ENCODE results near the gene CEP112. TPM values are rescaled to one million over a fixed set of nuclear protein-coding genes. Genes with fewer than 3 reads are reported as not detected.

CEP112 gene
- total RNA-seq, 1 experiment from 2014 or later = 2.0 TPM

- Histone ChIP-seq H3K36me3 (replicated peaks; ENCODE audit: control insufficient read depth, insufficient read depth, low read length) (no peaks in the 10 kb centered on the region), H3K4me3 (ENCODE audit: insufficient read depth, low read depth, low read length) (no peak overlapping the region), H3K27me3 (ENCODE audit: control insufficient read depth, insufficient read depth, low read length) (no peaks in the 10 kb centered on the region)
- DNase-seq = no peak
Measured at GRCh38 chr17:65780111-65780510, 411.8 kb downstream of the CEP112 start.

- no peaks in the 10 kb centered on the region for H3K36me3 ChIP-seq (replicated peaks; ENCODE audit: control insufficient read depth, insufficient read depth, low read length)
- no peak for DNase-seq
Measured at GRCh38 chr17:65776890-65777289, 415.0 kb downstream of the CEP112 start.

GRCh38 chr17:65774787-65775186 lies 417.1 kb downstream of the CEP112 start:
- DNase-seq = no peak
- no peak overlapping the region for H3K4me3 ChIP-seq (ENCODE audit: insufficient read depth, low read depth, low read length)
- H3K27me3 ChIP-seq (ENCODE audit: control insufficient read depth, insufficient read depth, low read length) = no peaks in the 10 kb centered on the region
- H3K36me3 ChIP-seq (replicated peaks; ENCODE audit: control insufficient read depth, insufficient read depth, low read length) = no peaks in the 10 kb centered on the region

More at GRCh38 chr17:65776890-65777289, 415.0 kb downstream of the CEP112 start:
- Histone ChIP-seq H3K4me3 (ENCODE audit: insufficient read depth, low read depth, low read length) (no peak overlapping the region), H3K27me3 (ENCODE audit: control insufficient read depth, insufficient read depth, low read length) (no peaks in the 10 kb centered on the region)

- H3K36me3 ChIP-seq (replicated peaks; ENCODE audit: control insufficient read depth, insufficient read depth, low read length) = no peaks in the 10 kb centered on the region
Measured at GRCh38 chr17:65772989-65773388, 418.9 kb downstream of the CEP112 start.

GRCh38 chr17:65771704-65772103 lies 420.2 kb downstream of the CEP112 start:
- H3K36me3 ChIP-seq (replicated peaks; ENCODE audit: control insufficient read depth, insufficient read depth, low read length) = no peaks in the 10 kb centered on the region
- no peak for DNase-seq
- no peak overlapping the region for H3K4me3 ChIP-seq (ENCODE audit: insufficient read depth, low read depth, low read length)
- no peaks in the 10 kb centered on the region for H3K27me3 ChIP-seq (ENCODE audit: control insufficient read depth, insufficient read depth, low read length)

More at GRCh38 chr17:65772989-65773388, 418.9 kb downstream of the CEP112 start:
- H3K27me3 ChIP-seq (ENCODE audit: control insufficient read depth, insufficient read depth, low read length) = no peaks in the 10 kb centered on the region
- DNase-seq = no peak
- no peak overlapping the region for H3K4me3 ChIP-seq (ENCODE audit: insufficient read depth, low read depth, low read length)

- Histone ChIP-seq H3K36me3 (replicated peaks; ENCODE audit: control insufficient read depth, insufficient read depth, low read length) (no peaks in the 10 kb centered on the region), H3K4me3 (ENCODE audit: insufficient read depth, low read depth, low read length) (no peak overlapping the region), H3K27me3 (ENCODE audit: control insufficient read depth, insufficient read depth, low read length) (no peaks in the 10 kb centered on the region)
- no peak for DNase-seq
Measured at GRCh38 chr17:65763786-65764185, 428.1 kb downstream of the CEP112 start.

- no peaks in the 10 kb centered on the region for H3K36me3 ChIP-seq (replicated peaks; ENCODE audit: control insufficient read depth, insufficient read depth, low read length)
- no peak for DNase-seq
- H3K27me3 ChIP-seq (ENCODE audit: control insufficient read depth, insufficient read depth, low read length) = no peaks in the 10 kb centered on the region
- H3K4me3 ChIP-seq (ENCODE audit: insufficient read depth, low read depth, low read length) = no peak overlapping the region
Measured at GRCh38 chr17:65762973-65763372, 429.0 kb downstream of the CEP112 start.

- no peak overlapping the region for H3K4me3 ChIP-seq (ENCODE audit: insufficient read depth, low read depth, low read length)
- no peaks in the 10 kb centered on the region for H3K36me3 ChIP-seq (replicated peaks; ENCODE audit: control insufficient read depth, insufficient read depth, low read length)
- no peak for DNase-seq
- no peaks in the 10 kb centered on the region for H3K27me3 ChIP-seq (ENCODE audit: control insufficient read depth, insufficient read depth, low read length)
Measured at GRCh38 chr17:65759532-65759931, 432.4 kb downstream of the CEP112 start.

- DNase-seq = no peak
- H3K27me3 ChIP-seq (ENCODE audit: control insufficient read depth, insufficient read depth, low read length) = no peaks in the 10 kb centered on the region
- H3K4me3 ChIP-seq (ENCODE audit: insufficient read depth, low read depth, low read length) = no peak overlapping the region
- no peaks in the 10 kb centered on the region for H3K36me3 ChIP-seq (replicated peaks; ENCODE audit: control insufficient read depth, insufficient read depth, low read length)
Measured at GRCh38 chr17:65756760-65757159, 435.2 kb downstream of the CEP112 start.

- Histone ChIP-seq H3K27me3 (ENCODE audit: control insufficient read depth, insufficient read depth, low read length) (no peaks in the 10 kb centered on the region), H3K36me3 (replicated peaks; ENCODE audit: control insufficient read depth, insufficient read depth, low read length) (no peaks in the 10 kb centered on the region), H3K4me3 (ENCODE audit: insufficient read depth, low read depth, low read length) (no peak overlapping the region)
- DNase-seq = no peak
Measured at GRCh38 chr17:65755799-65756198, 436.1 kb downstream of the CEP112 start.

- H3K36me3 ChIP-seq (replicated peaks; ENCODE audit: control insufficient read depth, insufficient read depth, low read length) = no peaks in the 10 kb centered on the region
- H3K4me3 ChIP-seq (ENCODE audit: insufficient read depth, low read depth, low read length) = no peak overlapping the region
- H3K27me3 ChIP-seq (ENCODE audit: control insufficient read depth, insufficient read depth, low read length) = no peaks in the 10 kb centered on the region
- DNase-seq = no peak
Measured at GRCh38 chr17:65754630-65755029, 437.3 kb downstream of the CEP112 start.

GRCh38 chr17:65754081-65754480 lies 437.9 kb downstream of the CEP112 start:
- H3K36me3 ChIP-seq (replicated peaks; ENCODE audit: control insufficient read depth, insufficient read depth, low read length) = no peaks in the 10 kb centered on the region
- no peaks in the 10 kb centered on the region for H3K27me3 ChIP-seq (ENCODE audit: control insufficient read depth, insufficient read depth, low read length)
- no peak overlapping the region for H3K4me3 ChIP-seq (ENCODE audit: insufficient read depth, low read depth, low read length)
- no peak for DNase-seq

- Histone ChIP-seq H3K4me3 (ENCODE audit: insufficient read depth, low read depth, low read length) (no peak overlapping the region), H3K27me3 (ENCODE audit: control insufficient read depth, insufficient read depth, low read length) (no peaks in the 10 kb centered on the region), H3K36me3 (replicated peaks; ENCODE audit: control insufficient read depth, insufficient read depth, low read length) (no peaks in the 10 kb centered on the region)
- DNase-seq = no peak
Measured at GRCh38 chr17:65753348-65753747, 438.6 kb downstream of the CEP112 start.

- no peak for DNase-seq
- H3K27me3 ChIP-seq (ENCODE audit: control insufficient read depth, insufficient read depth, low read length) = no peaks in the 10 kb centered on the region
- H3K36me3 ChIP-seq (replicated peaks; ENCODE audit: control insufficient read depth, insufficient read depth, low read length) = no peaks in the 10 kb centered on the region
- H3K4me3 ChIP-seq (ENCODE audit: insufficient read depth, low read depth, low read length) = no peak overlapping the region
Measured at GRCh38 chr17:65751263-65751662, 440.7 kb downstream of the CEP112 start.

- no peak for DNase-seq
- H3K27me3 ChIP-seq (ENCODE audit: control insufficient read depth, insufficient read depth, low read length) = no peaks in the 10 kb centered on the region
- no peaks in the 10 kb centered on the region for H3K36me3 ChIP-seq (replicated peaks; ENCODE audit: control insufficient read depth, insufficient read depth, low read length)
Measured at GRCh38 chr17:65750631-65751115, 441.3 kb downstream of the CEP112 start.

GRCh38 chr17:65750166-65750565 lies 441.8 kb downstream of the CEP112 start:
- H3K4me3 ChIP-seq (ENCODE audit: insufficient read depth, low read depth, low read length) = no peak overlapping the region
- H3K27me3 ChIP-seq (ENCODE audit: control insufficient read depth, insufficient read depth, low read length) = no peaks in the 10 kb centered on the region
- DNase-seq = no peak
- H3K36me3 ChIP-seq (replicated peaks; ENCODE audit: control insufficient read depth, insufficient read depth, low read length) = no peaks in the 10 kb centered on the region

More at GRCh38 chr17:65750631-65751115, 441.3 kb downstream of the CEP112 start:
- H3K4me3 ChIP-seq (ENCODE audit: insufficient read depth, low read depth, low read length) = no peak overlapping the region

All from H7 (cell line).